Astrocyte (in vitro differentiated cells and primary cell): ENCODE measurements around the gene SAG. TPM values are rescaled to one million over a fixed set of nuclear protein-coding genes. Genes with fewer than 3 reads are reported as not detected.

ENCODE experiments used
- DNase-seq: peaks from one replicate; pipeline ENCODE4 v3.0.0-alpha.2; 2010; ENCODE audit warnings: low read depth
- FAIRE-seq: peaks from 2 replicates; lab custom pipeline; 2011; peaks lifted over from hg19 to GRCh38; lab: Jason Lieb, UNC
- H2AFZ ChIP-seq: 2 replicates; pipeline ENCODE4 v1.6.0; 2012; ENCODE audit warnings: low read depth, low read length, inconsistent platforms
- H3K27ac ChIP-seq: 2 replicates; pipeline ENCODE4 v1.5.1; 2011; ENCODE audit warnings: low read depth, low read length, inconsistent platforms
- H3K27me3 ChIP-seq: 2 replicates; pipeline ENCODE4 v1.6.0; 2011; ENCODE audit warnings: low read length, inconsistent platforms; ENCODE audit not compliant: insufficient read depth
- H3K36me3 ChIP-seq: 2 replicates; pipeline ENCODE4 v1.5.1; 2011; ENCODE audit warnings: low read length, inconsistent platforms; ENCODE audit not compliant: insufficient read depth
- H3K4me1 ChIP-seq: 2 replicates; pipeline ENCODE4 v1.5.1; 2011; ENCODE audit warnings: low read length, inconsistent platforms; ENCODE audit not compliant: insufficient read depth
- H3K4me2 ChIP-seq: 2 replicates; pipeline ENCODE4 v1.6.0; 2012; ENCODE audit warnings: low read length, inconsistent platforms
- H3K4me3 ChIP-seq: 2 replicates; pipeline ENCODE4 v1.5.1; 2011; ENCODE audit warnings: low read depth, mild to moderate bottlenecking, low read length, inconsistent platforms; ENCODE audit not compliant: insufficient read depth
- H3K79me2 ChIP-seq: 2 replicates; pipeline ENCODE4 v1.6.0; 2012; ENCODE audit warnings: mild to moderate bottlenecking, low read length, inconsistent platforms; ENCODE audit not compliant: insufficient read depth
- H3K9ac ChIP-seq: 2 replicates; pipeline ENCODE4 v1.6.0; 2012; ENCODE audit warnings: mild to moderate bottlenecking, low read length, inconsistent platforms
- H3K9me3 ChIP-seq: 2 replicates; pipeline ENCODE4 v1.5.1; 2012; ENCODE audit warnings: low read depth, mild to moderate bottlenecking, low read length, inconsistent platforms; ENCODE audit not compliant: insufficient read depth
- H4K20me1 ChIP-seq: 2 replicates; pipeline ENCODE4 v1.6.0; 2012; ENCODE audit warnings: low read length, inconsistent platforms; ENCODE audit not compliant: insufficient read depth
- H3K27ac Mint-ChIP-seq: one replicate; pipeline ENCODE4 v1.8.0; 2021; ENCODE audit warnings: mild to moderate bottlenecking, mixed read lengths; ENCODE audit not compliant: unreplicated experiment
- H3K27me3 Mint-ChIP-seq: one replicate; pipeline ENCODE4 v1.8.0; 2021; ENCODE audit warnings: low read depth, mixed read lengths; ENCODE audit not compliant: unreplicated experiment
- H3K36me3 Mint-ChIP-seq: one replicate; pipeline ENCODE4 v1.8.0; 2021; ENCODE audit warnings: low read depth, mixed read lengths; ENCODE audit not compliant: unreplicated experiment
- H3K4me1 Mint-ChIP-seq: one replicate; pipeline ENCODE4 v1.8.0; 2021; ENCODE audit warnings: low read depth, mixed read lengths; ENCODE audit not compliant: unreplicated experiment
- H3K4me3 Mint-ChIP-seq: one replicate; pipeline ENCODE4 v1.8.0; 2021; ENCODE audit warnings: mild to moderate bottlenecking, moderate library complexity, mixed read lengths; ENCODE audit not compliant: unreplicated experiment
- H3K9me3 Mint-ChIP-seq: one replicate; pipeline ENCODE4 v1.8.0; 2021; ENCODE audit warnings: mild to moderate bottlenecking, mixed read lengths; ENCODE audit not compliant: unreplicated experiment
- CTCF ChIP-seq: IDR thresholded peaks from 2 replicates; pipeline ENCODE4 v1.5.1; 2011; ENCODE audit warnings: low read depth, mild to moderate bottlenecking, inconsistent platforms, low read length, moderate library complexity; ENCODE audit not compliant: insufficient read depth
- EZH2 ChIP-seq: IDR thresholded peaks from 2 replicates; pipeline ENCODE4 v1.6.1; 2012; ENCODE audit warnings: mild to moderate bottlenecking, low read length, inconsistent platforms; ENCODE audit not compliant: insufficient read depth
- total RNA-seq: library from RNA; stranded (reverse); gene quantifications from 2 replicates; pipeline ENCODE4 v1.2.1, GENCODE V29; 2021

The SAG gene
- total RNA-seq, 1 donor from 2014 or later, result not detected

DNA sequence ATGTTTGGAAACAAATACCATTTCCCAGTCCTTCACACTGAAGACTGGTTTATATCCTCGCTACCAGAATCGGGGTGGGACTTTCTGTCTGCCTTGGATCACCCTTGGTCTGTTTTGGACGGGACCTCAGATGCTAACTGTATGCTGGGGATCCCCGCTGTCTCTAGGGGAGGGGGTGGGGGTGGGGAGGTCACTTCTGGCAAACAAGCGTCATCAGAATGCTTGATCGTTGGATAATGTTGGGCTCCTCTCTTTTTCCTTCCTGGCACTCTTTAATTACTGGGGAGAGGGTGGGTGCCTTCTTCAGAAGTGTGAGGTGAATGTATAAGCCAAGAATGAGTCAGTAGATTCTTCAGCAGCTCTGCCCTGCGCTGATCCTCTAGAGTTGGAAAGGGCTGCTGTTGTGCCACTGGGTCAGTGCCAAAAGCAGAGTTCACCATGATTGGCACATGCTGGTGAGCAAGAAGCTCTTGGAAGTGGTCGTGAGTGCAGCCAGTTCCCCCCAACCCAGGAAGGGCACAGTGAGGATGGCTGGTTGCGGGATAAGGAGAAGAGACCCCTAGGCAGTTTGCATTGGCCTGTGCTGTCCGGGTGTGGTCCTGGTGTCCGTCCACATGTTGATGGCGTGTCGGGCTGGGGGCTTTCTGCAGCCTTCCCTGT lies 78.9 kb downstream of the SAG start:
- Histone ChIP-seq H3K4me2 (peak overlapping the region; percentile 26), H3K36me3 (no peaks in the 10 kb centered on the region), H3K9me3 (no peaks in the 10 kb centered on the region), H3K4me3 (no peak overlapping the region), H3K4me1 (peaks cover 23% of the 10 kb centered on the region), H3K9ac (peak overlapping the region; percentile 48), H2AFZ (no peak overlapping the region), H3K27me3 (no peaks in the 10 kb centered on the region), H3K79me2 (peaks cover 21% of the 10 kb centered on the region), H3K27ac (no peak overlapping the region), H4K20me1 (peaks cover 46% of the 10 kb centered on the region)
- Mint-ChIP-seq H3K4me3 (no peak overlapping the region), H3K4me1 (peaks cover 20% of the 10 kb centered on the region), H3K27ac (no peak overlapping the region), H3K27me3 (no peaks in the 10 kb centered on the region), H3K36me3 (peaks cover 3% of the 10 kb centered on the region), H3K9me3 (no peaks in the 10 kb centered on the region)
- TF ChIP-seq EZH2 (no peak), CTCF (no peak)
- FAIRE-seq (no peak), DNase-seq (peak; percentile 54)

GRCh38 chr2:233387225-233387624 lies 79.6 kb downstream of the SAG start:
- H3K4me2 ChIP-seq, result peak overlapping the region; percentile 80
- H4K20me1 ChIP-seq, result peaks cover 46% of the 10 kb centered on the region
- Mint-ChIP-seq H3K4me1 (peaks cover 20% of the 10 kb centered on the region), H3K4me3 (no peak overlapping the region), H3K27me3 (no peaks in the 10 kb centered on the region), H3K9me3 (no peaks in the 10 kb centered on the region), H3K36me3 (peaks cover 3% of the 10 kb centered on the region), H3K27ac (no peak overlapping the region)
- no peak overlapping the region for H3K4me3 ChIP-seq
- H3K79me2 ChIP-seq, result peaks cover 21% of the 10 kb centered on the region
- H3K9me3 ChIP-seq, result no peaks in the 10 kb centered on the region
- no peaks in the 10 kb centered on the region for H3K36me3 ChIP-seq
- H3K27ac ChIP-seq, result peak overlapping the region; percentile 43
- no peak for TF ChIP-seq CTCF
- no peak for TF ChIP-seq EZH2
- no peaks in the 10 kb centered on the region for H3K27me3 ChIP-seq
- H3K9ac ChIP-seq, result peak overlapping the region; percentile 48
- no peak for FAIRE-seq
- peak overlapping the region; percentile 39 for H2AFZ ChIP-seq
- peaks cover 23% of the 10 kb centered on the region for H3K4me1 ChIP-seq
- DNase-seq, result no peak
